Sciatic nerve (tissue), 2 donors: ENCODE measurements around the gene MINDY1. TPM values are rescaled to one million over a fixed set of nuclear protein-coding genes. Genes with fewer than 3 reads are reported as not detected.

ENCODE experiments used
- ATAC-seq: fragments of 200-7000 bp; cut with Tn5 transposase; one replicate; pipeline ENCODE4 v1.9.1; 2020; ENCODE audit warnings: mild to moderate bottlenecking, moderate library complexity
- DNase-seq: peaks from one replicate; pipeline ENCODE4 v3.0.0-alpha.2; 2020; ENCODE audit warnings: low spot score
- intact Hi-C: fragments of 100-400 bp; cut with DNase I; formaldehyde crosslinking; loops from one replicate; pipeline ENCODE4 v1.14.2; 2022
- total RNA-seq: library from RNA; stranded (reverse); fragmentation: NEBNext Ultra II Directional; extraction: Animal tissue kit (Norgen Biotek cat#: 25700); gene quantifications from one replicate; pipeline ENCODE4 v1.2.1, GENCODE V29; 2021
- donor health status: DM: no; HTN: no; CAD: no.
- donor health status: DM: no; HTN: no; CAD: no.

Gene MINDY1
- total RNA-seq = 50.5 TPM

GRCh38 chr1:151006327-151007052, at the start of gene MINDY1:
Gene MINDY1, minus strand, starts transcription at chr1:151006902. Its CDS starts 4,285 bp downstream, at chr1:151002617.
- DNase-seq (peak; percentile 82), ATAC-seq (peak; percentile 85)
- intact Hi-C loops = no loop called here

GRCh38 chr1:151056149-151056548, 49.4 kb upstream of the MINDY1 start:
- ATAC-seq = no peak
- intact Hi-C loops = no loop called here

GRCh38 chr1:151055581-151055980, 48.9 kb upstream of the MINDY1 start:
- peak; percentile 27 for DNase-seq
- ATAC-seq = no peak
- intact Hi-C loops = no loop called here

More at GRCh38 chr1:151056149-151056548, 49.4 kb upstream of the MINDY1 start:
- peak; percentile 10 for DNase-seq

GRCh38 chr1:151054971-151055547, 48.4 kb upstream of the MINDY1 start:
- no peak for ATAC-seq
- no peak for DNase-seq
- intact Hi-C loops = no loop called here

GRCh38 chr1:151051356-151052009, 44.8 kb upstream of the MINDY1 start:
- ATAC-seq (no peak), DNase-seq (peak; percentile 4)
- intact Hi-C loops = no loop called here

- intact Hi-C loops = no loop called here
- ATAC-seq = no peak
- no peak for DNase-seq
These were observed 43.5 kb upstream of the MINDY1 start for GRCh38 chr1:151050051-151050688.

GRCh38 chr1:151049458-151049857, 42.8 kb upstream of the MINDY1 start:
- intact Hi-C loops = no loop called here
- DNase-seq = no peak
- no peak for ATAC-seq

GRCh38 chr1:151048645-151049032, 41.9 kb upstream of the MINDY1 start:
- DNase-seq (no peak), ATAC-seq (no peak)
- intact Hi-C loops = no loop called here

- intact Hi-C loops = no loop called here
- ATAC-seq = peak; percentile 78
- DNase-seq = peak; percentile 79
These were observed 41.4 kb upstream of the MINDY1 start for GRCh38 chr1:151047925-151048644.

- intact Hi-C loops = no loop called here
- ATAC-seq (peak; percentile 93), DNase-seq (peak; percentile 86)
These were observed 40.9 kb upstream of the MINDY1 start, which contains the start of gene C1orf56 for GRCh38 chr1:151047591-151047924. Gene C1orf56, plus strand, starts transcription at chr1:151047751. Its CDS starts 97 bp downstream, at chr1:151047848.

- intact Hi-C loops = no loop called here
- ATAC-seq (no peak), DNase-seq (no peak)
These were observed 36.5 kb upstream of the MINDY1 start for GRCh38 chr1:151043163-151043562.

GRCh38 chr1:151039521-151039920, 32.8 kb upstream of the MINDY1 start:
- intact Hi-C loops = no loop called here
- DNase-seq (no peak), ATAC-seq (no peak)

- ATAC-seq = no peak
These were observed 30.3 kb upstream of the MINDY1 start for GRCh38 chr1:151037032-151037431.

GRCh38 chr1:151036356-151036755, 29.7 kb upstream of the MINDY1 start, which contains the start of gene BNIPL:
Gene BNIPL, plus strand, starts transcription at chr1:151036586. Its CDS starts 140 bp downstream, at chr1:151036726.
- ATAC-seq (no peak), DNase-seq (no peak)
- intact Hi-C loops = no loop called here

More at GRCh38 chr1:151037032-151037431, 30.3 kb upstream of the MINDY1 start:
- DNase-seq = no peak
- intact Hi-C loops = no loop called here

- ATAC-seq = no peak
- intact Hi-C loops = no loop called here
These were observed 28.5 kb upstream of the MINDY1 start for GRCh38 chr1:151035167-151035566.

GRCh38 chr1:151032164-151032563, 25.5 kb upstream of the MINDY1 start:
- ATAC-seq = no peak
- no peak for DNase-seq
- intact Hi-C loops = no loop called here

More at GRCh38 chr1:151035167-151035566, 28.5 kb upstream of the MINDY1 start:
- no peak for DNase-seq

GRCh38 chr1:151026460-151026859, 19.8 kb upstream of the MINDY1 start:
- intact Hi-C loops = no loop called here
- ATAC-seq = no peak

GRCh38 chr1:151024540-151025146, 17.9 kb upstream of the MINDY1 start:
- DNase-seq (peak; percentile 92), ATAC-seq (peak; percentile 94)
- intact Hi-C loops = no loop called here

More at GRCh38 chr1:151026460-151026859, 19.8 kb upstream of the MINDY1 start:
- DNase-seq = no peak
